GM04504 (cell line): Measurements from ENCODE around the gene ZNF493.

Experiments used
- DNase-seq: peaks from one replicate; pipeline ENCODE4 v3.0.0-alpha.2; 2012; ENCODE audit warnings: low read depth

The ZNF493 gene

GRCh38 chr19:21396893-21397572, at the start of gene ZNF493:
Gene ZNF493 (plus strand): TSS chr19:21397133. CDS start chr19:21397238, 105 bp downstream.
- peak; percentile 94 for DNase-seq

DNA sequence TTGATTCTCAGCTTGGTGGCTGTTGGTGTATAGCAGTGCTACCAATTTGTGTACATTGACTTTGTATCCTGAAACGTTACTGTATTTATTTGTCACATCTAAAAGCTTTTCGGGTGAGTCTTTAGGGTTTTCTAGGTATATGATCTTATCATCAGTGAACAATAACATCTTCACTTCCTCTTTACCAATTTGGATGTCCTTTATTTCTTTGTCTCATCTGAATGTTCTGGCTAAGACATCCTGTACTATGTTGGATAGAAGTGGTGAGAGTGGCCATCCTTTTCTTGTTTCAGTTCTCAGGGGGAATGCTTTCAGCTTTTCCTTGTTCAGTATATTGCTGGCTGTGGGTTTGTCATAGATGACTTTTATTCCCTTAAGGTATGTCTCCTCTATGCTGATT, 44.1 kb upstream of the ZNF493 start:
- no peak for DNase-seq

GRCh38 chr19:21358768-21359451, 38.0 kb upstream of the ZNF493 start, which contains the start of gene ZNF738:
Gene ZNF738 (plus strand): TSS chr19:21359000. CDS start chr19:21359141, 141 bp downstream.
- peak; percentile 92 for DNase-seq

DNA sequence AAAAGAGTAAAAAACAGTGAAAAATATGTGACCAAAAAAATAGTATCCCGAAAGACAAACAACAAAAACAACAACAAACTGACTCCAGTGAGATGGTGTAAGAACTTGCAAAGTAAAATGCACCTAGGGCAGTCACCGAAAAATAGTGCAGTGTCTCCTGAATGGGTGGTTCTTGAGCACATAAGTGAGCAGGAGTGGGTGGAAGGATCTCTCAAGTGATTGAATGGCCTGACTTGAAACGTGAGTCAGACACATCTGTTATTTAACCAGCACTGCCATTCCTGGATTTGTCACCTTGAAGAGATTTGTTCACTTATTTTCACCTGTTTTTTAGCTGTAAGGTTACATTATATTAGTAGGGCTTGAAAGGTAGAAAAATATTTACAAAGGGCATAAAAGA, 34.6 kb upstream of the ZNF493 start:
- DNase-seq = no peak

GRCh38 chr19:21383980-21384582, 12.9 kb upstream of the ZNF493 start:
- no peak for DNase-seq

DNA sequence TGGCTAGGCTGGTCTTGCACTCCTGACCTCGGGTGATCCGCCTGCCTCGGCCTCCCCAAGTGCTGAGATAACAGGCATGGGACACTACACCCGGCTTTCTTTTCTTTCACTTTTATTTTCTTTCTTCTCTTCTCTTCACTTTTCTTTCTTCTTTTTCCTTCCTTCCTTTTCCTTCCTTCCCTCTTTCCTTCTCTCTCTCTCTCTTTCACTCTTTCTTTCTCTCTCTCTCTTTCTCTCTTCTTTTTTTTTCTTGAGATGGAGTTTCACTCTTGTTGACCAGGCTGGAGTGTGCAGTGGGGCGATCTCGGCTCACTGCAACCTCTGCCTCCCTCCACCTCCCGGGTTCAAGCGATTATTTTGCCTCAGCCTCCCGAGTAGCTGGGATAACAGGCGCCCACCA, 812 bp upstream of the ZNF493 start:
- no peak for DNase-seq

DNA sequence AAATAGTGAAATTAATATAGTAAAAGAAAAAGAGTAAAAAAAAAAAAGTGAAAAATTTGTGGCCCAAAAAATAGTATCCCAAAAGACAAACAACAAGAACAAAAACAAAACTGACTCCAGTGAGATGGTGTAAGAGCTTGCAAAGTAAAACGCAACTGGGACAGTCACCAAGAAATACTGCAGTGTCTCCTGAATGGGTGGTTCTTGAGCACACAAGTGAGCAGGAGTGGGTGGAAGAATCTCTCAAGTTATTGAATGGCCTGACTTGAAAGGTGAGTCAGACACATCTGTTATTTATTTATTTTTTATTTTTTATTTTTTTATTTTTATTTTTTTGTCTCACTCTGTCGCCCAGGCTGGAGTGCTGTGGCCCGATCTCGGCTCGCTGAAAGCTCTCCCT, 1.9 kb downstream of the ZNF493 start:
- no peak for DNase-seq

- DNase-seq = no peak
These were observed 5.5 kb downstream of the ZNF493 start for GRCh38 chr19:21402303-21402985.

GRCh38 chr19:21410166-21410565, 13.2 kb downstream of the ZNF493 start:
- no peak for DNase-seq

DNA sequence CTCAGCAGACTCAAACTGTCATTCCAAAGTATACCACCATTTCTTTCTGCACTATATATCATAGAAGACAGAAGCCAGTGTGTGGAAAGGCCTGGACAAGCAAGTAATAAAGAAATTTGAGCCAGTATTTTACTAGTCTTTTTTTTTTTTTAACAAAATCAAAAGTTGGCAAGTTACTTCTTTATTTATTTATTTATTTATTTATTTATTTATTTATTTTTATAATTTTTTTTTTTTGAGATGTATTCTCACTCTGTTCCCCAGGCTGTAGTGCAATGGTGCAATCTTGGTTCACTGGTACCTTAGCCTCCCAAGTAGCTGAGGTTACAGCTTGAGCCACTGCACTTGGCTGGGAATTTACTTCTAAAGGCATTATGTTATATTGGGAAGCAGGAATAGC, 25.3 kb downstream of the ZNF493 start:
- DNase-seq = no peak

DNA sequence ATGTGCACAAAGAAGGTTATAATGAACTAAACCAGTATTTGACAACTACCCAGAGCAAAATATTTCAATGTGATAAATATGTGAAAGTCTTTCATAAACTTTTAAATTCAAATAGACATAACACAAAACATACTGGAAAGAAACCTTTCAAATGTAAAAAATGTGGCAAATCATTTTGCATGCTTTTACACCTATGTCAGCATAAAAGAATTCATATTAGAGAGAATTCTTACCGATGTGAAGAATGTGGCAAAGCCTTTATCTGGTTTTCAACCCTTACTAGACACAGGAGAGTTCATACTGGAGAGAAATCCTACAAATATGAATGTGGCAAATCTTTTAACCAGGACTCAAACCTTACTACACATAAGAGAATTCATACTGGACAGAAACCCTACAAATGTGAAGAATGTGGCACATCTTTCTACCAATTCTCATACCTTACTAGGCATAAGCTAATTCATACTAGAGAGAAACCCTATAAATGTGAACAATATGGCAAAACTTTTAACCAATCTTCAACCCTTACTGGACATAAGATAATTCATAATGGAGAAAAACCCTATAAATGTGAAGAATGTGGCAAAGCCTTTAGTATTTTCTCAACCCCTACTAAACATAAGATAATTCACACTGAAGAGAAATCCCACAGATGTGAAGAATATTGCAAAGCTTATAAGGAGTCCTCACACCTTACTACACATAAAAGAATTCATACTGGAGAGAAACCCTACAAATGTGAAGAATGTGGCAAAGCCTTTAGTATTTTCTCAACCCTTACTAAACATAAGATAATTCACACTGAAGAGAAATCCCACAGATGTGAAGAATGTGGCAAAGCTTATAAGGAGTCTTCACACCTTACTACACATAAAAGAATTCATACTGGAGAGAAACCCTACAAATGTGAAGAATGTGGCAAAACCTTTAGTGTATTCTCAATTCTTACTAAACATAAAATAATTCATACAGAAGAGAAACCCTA, 26.4 kb downstream of the ZNF493 start:
- DNase-seq = no peak

GRCh38 chr19:21430675-21431074, 33.7 kb downstream of the ZNF493 start:
- DNase-seq = no peak

DNA sequence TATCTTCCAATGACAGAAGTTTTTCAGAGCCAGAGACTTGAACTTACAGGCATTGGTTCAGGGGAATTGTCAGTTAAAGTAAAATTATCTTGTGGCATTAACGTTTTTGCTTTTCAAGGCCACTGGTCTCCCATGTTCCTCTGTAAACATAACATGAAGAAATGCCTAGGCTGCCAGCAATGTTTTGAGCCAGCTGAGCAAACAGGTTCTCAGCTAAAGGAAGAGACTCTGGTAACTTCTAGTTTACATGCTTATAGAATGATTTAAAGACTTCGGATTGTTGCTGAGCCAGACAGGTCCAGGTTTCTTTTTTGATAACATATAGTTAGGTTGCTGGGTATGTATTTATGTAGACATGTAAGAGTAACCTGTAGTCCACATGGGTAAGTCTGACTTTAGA, 35.7 kb downstream of the ZNF493 start:
- no peak for DNase-seq

DNA sequence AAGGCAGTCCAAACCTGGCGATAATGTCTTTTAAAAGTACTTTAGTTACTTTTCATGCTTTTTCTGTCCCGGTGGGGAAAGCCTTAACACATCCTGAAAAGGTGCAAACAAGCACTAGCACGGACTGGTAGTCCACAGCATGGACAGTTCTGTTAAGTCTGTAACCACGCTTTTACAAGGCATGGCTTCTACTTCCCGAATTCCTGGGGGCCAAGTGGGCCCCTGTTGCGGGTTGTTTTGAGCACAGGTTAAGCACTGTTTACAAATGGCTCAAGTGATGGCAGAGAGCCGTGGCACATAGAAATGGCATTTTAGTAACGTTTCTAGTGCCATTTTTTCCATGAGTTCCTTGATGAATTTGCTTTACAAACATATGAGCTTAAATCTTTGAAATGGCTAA, 37.6 kb downstream of the ZNF493 start:
- DNase-seq = no peak

DNA sequence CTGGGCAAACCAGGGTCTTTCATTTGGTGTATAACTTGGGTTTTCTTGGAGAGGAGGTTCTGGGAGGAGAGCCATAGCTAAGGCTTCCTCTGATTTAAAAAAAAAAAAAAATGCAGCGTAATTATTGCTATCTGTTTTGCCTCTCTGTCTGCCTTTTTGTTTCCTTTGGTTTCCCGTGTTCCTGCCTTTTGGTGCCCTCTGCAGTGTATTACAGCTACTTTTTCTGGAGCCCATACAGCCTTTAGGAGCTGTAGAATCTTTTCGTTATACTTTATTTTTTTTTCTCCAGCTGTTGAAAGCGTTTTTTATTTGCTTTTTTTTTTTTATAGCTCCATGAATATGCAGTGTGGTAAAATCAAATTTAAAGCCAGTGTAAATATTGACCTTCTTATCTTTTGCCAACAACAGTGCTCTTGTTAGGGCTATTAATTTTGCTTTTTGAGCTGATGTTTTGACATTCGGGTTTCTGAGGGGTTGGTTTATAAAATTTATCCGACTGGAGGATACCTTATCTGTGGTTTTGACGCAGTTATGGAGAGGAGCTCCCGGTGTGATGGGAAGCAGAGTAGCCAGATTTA, 38.1 kb downstream of the ZNF493 start:
- no peak for DNase-seq

DNA sequence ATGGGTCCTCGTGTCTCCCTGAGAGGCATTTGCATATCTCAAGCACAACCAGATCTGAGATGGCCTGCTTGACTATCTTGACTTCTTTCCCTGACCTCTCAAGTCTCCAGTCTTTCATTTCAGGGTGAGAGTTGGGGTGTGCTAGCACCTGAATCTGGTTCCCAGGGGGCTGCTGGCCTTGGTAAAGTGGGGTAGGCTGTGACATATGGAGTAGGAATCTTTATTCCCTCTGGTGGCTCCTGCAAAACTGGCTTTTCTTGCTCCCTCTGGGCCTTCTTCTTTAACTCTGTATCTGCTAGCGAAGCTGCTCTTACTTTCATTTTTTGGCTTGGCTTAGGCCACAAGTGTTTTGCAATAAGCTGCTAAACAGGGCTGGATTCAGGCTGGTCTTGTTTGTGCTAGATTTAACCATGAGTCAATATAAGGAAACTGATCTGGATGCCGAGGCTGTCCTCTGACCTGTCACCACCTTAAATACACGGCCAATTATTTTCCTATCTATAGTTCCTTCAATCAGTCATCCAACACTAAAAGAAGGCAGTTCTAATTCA, 42.3 kb downstream of the ZNF493 start:
- no peak for DNase-seq

- no peak for DNase-seq
These were observed 43.4 kb downstream of the ZNF493 start for GRCh38 chr19:21440321-21440720.

DNA sequence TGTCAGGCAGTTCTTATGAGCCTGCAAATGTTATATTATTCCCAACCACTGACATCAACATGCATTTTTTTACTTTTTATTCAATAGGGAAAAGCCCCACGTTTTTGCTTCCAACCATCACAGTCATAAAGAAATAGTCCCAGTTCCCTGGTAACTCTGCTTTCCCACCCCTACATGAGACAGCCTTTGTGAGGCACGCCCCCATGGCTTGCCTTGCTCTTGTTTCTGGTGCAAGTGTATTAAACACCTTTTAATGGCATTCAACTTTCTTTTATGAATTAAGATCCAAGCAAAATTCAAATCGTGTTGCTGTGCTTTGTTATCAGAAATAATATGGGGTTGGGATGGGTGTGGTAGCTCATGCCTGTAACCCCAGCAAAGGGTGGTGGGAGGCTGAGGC, 54.3 kb downstream of the ZNF493 start:
- no peak for DNase-seq

GRCh38 chr19:21454901-21455300, 58.0 kb downstream of the ZNF493 start:
- DNase-seq = no peak

GRCh38 chr19:21460686-21461085, 63.8 kb downstream of the ZNF493 start:
- DNase-seq = no peak

- DNase-seq = no peak
These were observed 65.6 kb downstream of the ZNF493 start for GRCh38 chr19:21462540-21462939.
